Activated CD8-positive, alpha-beta T cell treated with anti-CD3 and anti-CD28 coated beads for 36 hours (primary cell): ENCODE results near the gene CLUH. TPM values are rescaled to one million over a fixed set of nuclear protein-coding genes. Genes with fewer than 3 reads are reported as not detected.
A peak's percentile ranks its signal among the peaks of the same experiment; 100 is the strongest.
"Not testable (repeated sequence)": the region's sequence is repeated elsewhere in the genome, so short reads cannot be mapped to it uniquely, and the experiment has no call there.

Experiments
- ATAC-seq: fragments of 200-7000 bp; cut with Tn5 transposase; one replicate; pipeline ENCODE4 v1.10.0; 2021; ENCODE audit warnings: mild to moderate bottlenecking, moderate library complexity
- CTCF ChIA-PET: fragments of 350-600 bp; sonication (Branson Sonifier 250); formaldehyde crosslinking; loops from one replicate; lab custom pipeline; 2021; ENCODE audit warnings: antibody characterized with exemption; lab: Charles Lee
- POLR2A ChIA-PET: fragments of 350-600 bp; sonication (Branson Sonifier 250); formaldehyde crosslinking; loops from one replicate; lab custom pipeline; 2021; ENCODE audit warnings: antibody characterized with exemption; lab: Charles Lee
- DNase-seq: peaks from one replicate; pipeline ENCODE4 v3.0.0-alpha.2; 2020
- H3K27ac Mint-ChIP-seq: one replicate; pipeline ENCODE4 v1.8.0; 2021; ENCODE audit warnings: mild to moderate bottlenecking, mixed read lengths
- H3K27me3 Mint-ChIP-seq: one replicate; pipeline ENCODE4 v1.8.0; 2021; ENCODE audit warnings: mixed read lengths
- H3K36me3 Mint-ChIP-seq: one replicate; pipeline ENCODE4 v1.8.0; 2021; ENCODE audit warnings: low read depth, mixed read lengths
- H3K4me1 Mint-ChIP-seq: one replicate; pipeline ENCODE4 v1.8.0; 2021; ENCODE audit warnings: low read depth, mixed read lengths
- H3K4me3 Mint-ChIP-seq: one replicate; pipeline ENCODE4 v1.8.0; 2021; ENCODE audit warnings: mild to moderate bottlenecking, moderate library complexity, mixed read lengths
- H3K9me3 Mint-ChIP-seq: one replicate; pipeline ENCODE4 v1.8.0; 2021; ENCODE audit warnings: mixed read lengths
- intact Hi-C: fragments of 100-400 bp; cut with micrococcal nuclease; formaldehyde crosslinking; loops from one replicate; pipeline ENCODE4 v1.10.0; 2022
- total RNA-seq, 2 experiments: library from RNA; stranded (reverse); gene quantifications; one replicate each; pipeline ENCODE4 v1.2.3, GENCODE V29; 2021
- TF ChIP-seq, protein P1 (sequence below): fragments of 200-600 bp; IDR thresholded peaks from one replicate; pipeline ENCODE4 v1.8.0; 2022; ENCODE audit warnings: antibody characterized with exemption, mild to moderate bottlenecking

The CLUH gene
- total RNA-seq, 2 experiments from 2014 or later, result 105 to 111 TPM

DNA sequence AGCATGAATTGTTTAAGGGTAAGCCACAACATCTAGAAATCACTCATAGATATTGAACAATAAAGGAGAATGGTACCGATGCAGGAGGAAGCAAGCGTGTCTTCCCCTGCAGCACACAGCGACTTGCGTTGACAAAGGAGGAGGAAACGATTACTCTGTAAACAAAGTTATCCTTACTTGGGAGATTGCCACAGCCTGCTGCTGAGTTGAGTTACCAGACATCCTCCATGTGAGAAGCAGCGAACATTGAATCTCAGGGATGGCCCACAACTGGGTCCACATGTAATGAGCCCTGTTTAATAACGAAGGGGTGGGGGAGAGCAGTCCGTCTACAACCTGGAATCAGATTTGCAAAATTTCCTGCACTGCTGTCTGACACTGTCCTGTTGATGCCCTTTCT is 27.7 kb downstream of the CLUH start:
- Mint-ChIP-seq H3K4me3 (no peak overlapping the region), H3K4me1 (peaks cover 6% of the 10 kb centered on the region), H3K27ac (no peak overlapping the region), H3K36me3 (peaks cover 31% of the 10 kb centered on the region), H3K27me3 (no peaks in the 10 kb centered on the region), H3K9me3 (no peaks in the 10 kb centered on the region)
- no peak for DNase-seq
- no peak for ATAC-seq
- intact Hi-C loops, result no loop called here
- ChIA-PET CTCF (interaction anchor here (1.0 kb wide), 2 partner anchors 10 to 301 kb away, joined by 3 read pairs; no protein-coding TSS in a partner anchor), POLR2A (interaction anchor here (0.9 kb wide), 1 partner anchor 168 kb away, joined by 3 read pairs; no protein-coding TSS in a partner anchor)
- TF ChIP-seq, protein P1, sequence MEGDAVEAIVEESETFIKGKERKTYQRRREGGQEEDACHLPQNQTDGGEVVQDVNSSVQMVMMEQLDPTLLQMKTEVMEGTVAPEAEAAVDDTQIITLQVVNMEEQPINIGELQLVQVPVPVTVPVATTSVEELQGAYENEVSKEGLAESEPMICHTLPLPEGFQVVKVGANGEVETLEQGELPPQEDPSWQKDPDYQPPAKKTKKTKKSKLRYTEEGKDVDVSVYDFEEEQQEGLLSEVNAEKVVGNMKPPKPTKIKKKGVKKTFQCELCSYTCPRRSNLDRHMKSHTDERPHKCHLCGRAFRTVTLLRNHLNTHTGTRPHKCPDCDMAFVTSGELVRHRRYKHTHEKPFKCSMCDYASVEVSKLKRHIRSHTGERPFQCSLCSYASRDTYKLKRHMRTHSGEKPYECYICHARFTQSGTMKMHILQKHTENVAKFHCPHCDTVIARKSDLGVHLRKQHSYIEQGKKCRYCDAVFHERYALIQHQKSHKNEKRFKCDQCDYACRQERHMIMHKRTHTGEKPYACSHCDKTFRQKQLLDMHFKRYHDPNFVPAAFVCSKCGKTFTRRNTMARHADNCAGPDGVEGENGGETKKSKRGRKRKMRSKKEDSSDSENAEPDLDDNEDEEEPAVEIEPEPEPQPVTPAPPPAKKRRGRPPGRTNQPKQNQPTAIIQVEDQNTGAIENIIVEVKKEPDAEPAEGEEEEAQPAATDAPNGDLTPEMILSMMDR, result no peak

DNA sequence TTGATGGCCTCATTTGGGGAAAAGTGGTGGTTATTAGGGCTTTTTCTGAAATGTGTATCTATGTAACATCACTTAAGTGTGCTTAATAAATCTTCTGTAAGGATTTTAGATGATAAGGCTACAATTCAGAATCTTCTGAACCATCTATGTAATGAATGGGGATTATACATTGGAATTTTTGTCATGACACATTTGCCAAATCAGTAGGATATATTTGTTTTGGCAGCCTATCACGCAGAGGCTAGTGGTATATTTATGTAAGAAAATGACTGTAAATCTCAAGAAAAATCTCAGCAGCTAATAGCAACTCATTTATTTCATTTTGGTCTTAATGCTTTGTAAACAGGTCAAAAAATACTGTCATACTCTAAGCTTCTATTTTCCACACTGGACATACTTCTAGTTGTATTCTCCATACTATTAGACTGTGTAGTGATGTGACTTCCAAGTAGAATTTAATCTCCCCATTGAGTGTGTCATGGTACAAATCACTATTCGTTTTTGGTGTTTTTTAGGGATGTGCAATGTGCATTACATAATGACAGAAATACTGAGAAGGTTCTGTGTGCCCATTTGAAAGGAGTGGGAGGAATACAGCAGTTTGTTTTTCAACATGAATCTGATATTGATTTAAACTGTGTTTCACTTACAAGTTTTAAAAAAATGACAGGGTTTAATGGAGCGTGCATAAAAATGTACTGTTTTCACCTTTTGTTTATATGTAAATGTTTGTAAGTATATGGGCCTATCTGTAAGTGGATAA is 29.2 kb downstream of the CLUH start:
- TF ChIP-seq, protein P1, result no peak
- ATAC-seq, result no peak
- ChIA-PET CTCF (no interaction called here), POLR2A (interaction anchor here (0.9 kb wide), 1 partner anchor 20 kb away, joined by 3 read pairs; no protein-coding TSS in a partner anchor)
- Mint-ChIP-seq H3K4me1 (no peaks in the 10 kb centered on the region), H3K9me3 (no peaks in the 10 kb centered on the region), H3K27ac (no peak overlapping the region), H3K4me3 (no peak overlapping the region), H3K36me3 (peaks cover 28% of the 10 kb centered on the region), H3K27me3 (no peaks in the 10 kb centered on the region)
- intact Hi-C loops, result no loop called here
- no peak for DNase-seq

DNA sequence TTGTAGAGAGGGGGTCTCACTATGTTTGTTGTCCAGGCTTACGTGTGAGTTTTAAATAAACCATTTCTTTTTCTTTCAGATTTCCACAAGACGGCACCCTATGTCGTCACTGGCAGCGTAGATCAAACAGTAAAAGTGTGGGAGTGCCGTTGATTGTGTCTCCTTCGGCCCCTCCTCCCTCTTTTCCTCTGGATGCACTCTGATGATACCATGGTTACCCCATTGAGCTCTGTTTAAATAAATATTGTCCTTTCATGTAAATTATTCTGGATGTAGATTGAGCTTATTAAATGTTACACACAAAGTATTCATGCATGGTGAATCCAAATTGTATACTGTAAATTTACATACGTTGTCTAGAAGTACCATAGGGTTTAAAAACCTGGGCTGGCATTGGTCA is 29.9 kb downstream of the CLUH start:
- CTCF ChIA-PET, result no interaction called here
- DNase-seq (no peak), ATAC-seq (no peak)
- Mint-ChIP-seq H3K36me3 (peaks cover 32% of the 10 kb centered on the region), H3K27ac (peak overlapping the region; percentile 27), H3K4me3 (no peak overlapping the region), H3K27me3 (no peaks in the 10 kb centered on the region), H3K4me1 (no peaks in the 10 kb centered on the region), H3K9me3 (no peaks in the 10 kb centered on the region)
- intact Hi-C loops, result no loop called here
- POLR2A ChIA-PET, result no interaction called here
- TF ChIP-seq, protein P1, result no peak

DNA sequence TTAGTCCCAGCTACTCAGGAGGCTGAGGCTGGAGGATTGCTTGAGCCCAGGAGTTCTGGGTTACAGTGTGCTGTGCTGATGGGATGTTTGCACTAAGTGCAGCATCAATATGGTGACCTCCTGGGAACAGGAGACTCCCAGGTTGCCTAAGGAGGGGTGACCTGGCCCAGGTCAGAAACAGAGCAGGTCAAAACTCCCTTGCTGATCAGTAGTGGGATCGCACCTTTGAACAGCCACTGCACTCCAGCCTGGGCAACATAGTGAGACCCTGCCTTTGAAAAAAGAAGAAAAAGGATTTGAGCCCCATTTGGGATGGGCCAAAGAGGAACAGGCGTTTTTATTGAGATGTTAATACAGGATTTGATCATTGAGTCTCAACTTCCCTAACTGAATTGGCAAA is 30.6 kb downstream of the CLUH start:
- ATAC-seq (no peak), DNase-seq (no peak)
- intact Hi-C loops, result no loop called here
- H3K27me3 Mint-ChIP-seq, result no peaks in the 10 kb centered on the region
- TF ChIP-seq, protein P1, result no peak
- no peaks in the 10 kb centered on the region for H3K9me3 Mint-ChIP-seq
- peak overlapping the region; percentile 26 for H3K27ac Mint-ChIP-seq
- no peak overlapping the region for H3K4me3 Mint-ChIP-seq
- H3K4me1 Mint-ChIP-seq, result no peaks in the 10 kb centered on the region
- CTCF ChIA-PET, result no interaction called here
- H3K36me3 Mint-ChIP-seq, result peaks cover 34% of the 10 kb centered on the region
- POLR2A ChIA-PET, result no interaction called here

DNA sequence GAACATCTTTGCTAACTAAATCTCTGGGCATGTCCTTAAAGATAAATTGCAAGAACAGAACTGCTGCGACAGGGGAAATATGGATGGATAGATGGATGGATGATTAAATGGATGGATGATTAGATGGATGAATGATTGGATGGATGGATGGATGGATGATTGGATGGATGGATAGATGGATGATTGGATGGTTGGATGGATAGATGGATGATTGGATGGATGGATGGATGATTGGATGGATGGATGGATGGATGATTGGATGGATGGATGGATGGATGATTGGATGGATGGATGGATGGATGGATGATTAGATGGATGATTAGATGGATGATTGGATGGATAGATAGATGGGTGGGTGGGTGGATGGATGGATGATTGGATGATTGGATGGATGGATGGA is 32.3 kb downstream of the CLUH start:
- H3K4me1 Mint-ChIP-seq, intact Hi-C loops, H3K9me3 Mint-ChIP-seq, H3K27me3 Mint-ChIP-seq, ATAC-seq, POLR2A ChIA-PET, H3K4me3 Mint-ChIP-seq, DNase-seq, H3K27ac Mint-ChIP-seq, CTCF ChIA-PET: not testable (repeated sequence)
- peaks cover 43% of the 10 kb centered on the region for H3K36me3 Mint-ChIP-seq
